ENCODE measurements around the gene ADCY5.

ADCY5 gene

GRCh38 chr3:123342631-123343080 lies 106.2 kb downstream of the ADCY5 start:
- Histone ChIP-seq H3K4me1 (ENCODE audit: control insufficient read depth, insufficient read depth, low read length) (peaks cover 74% of the 10 kb centered on the region), H3K9ac (ENCODE audit: low read length in 2 of 2) (no peak overlapping the region), H3K4me3 (ENCODE audit: low read length in 2 of 2) (no peak overlapping the region), H3K27ac (ENCODE audit: low read length) (peak overlapping the region; percentile 75), H3K27me3 (ENCODE audit: control insufficient read depth in 1 of 2, insufficient read depth in 2 of 2, low read length in 2 of 2) (no peaks in the 10 kb centered on the region), H3K9me3 (ENCODE audit: control insufficient read depth in 2 of 2, low read length in 2 of 2) (no peaks in the 10 kb centered on the region), H3K36me3 (ENCODE audit: control insufficient read depth in 2 of 2, insufficient read depth in 2 of 2, low read length in 2 of 2) (peaks cover 4 to 12% of the 10 kb centered on the region in 2 donors)

- Histone ChIP-seq H3K36me3 (ENCODE audit: control insufficient read depth in 2 of 2, insufficient read depth in 2 of 2, low read length in 2 of 2) (peaks cover 7 to 8% of the 10 kb centered on the region in 2 donors), H3K9me3 (ENCODE audit: control insufficient read depth in 2 of 2, low read length in 2 of 2) (no peaks in the 10 kb centered on the region), H3K27me3 (ENCODE audit: control insufficient read depth in 1 of 2, insufficient read depth in 2 of 2, low read length in 2 of 2) (no peaks in the 10 kb centered on the region), H3K4me1 (ENCODE audit: control insufficient read depth, insufficient read depth, low read length) (peaks cover 68% of the 10 kb centered on the region), H3K27ac (ENCODE audit: low read length) (peak overlapping the region; percentile 75), H3K9ac (ENCODE audit: low read length in 2 of 2) (no peak overlapping the region), H3K4me3 (ENCODE audit: low read length in 2 of 2) (no peak overlapping the region)
Measured at GRCh38 chr3:123341871-123342630, 106.8 kb downstream of the ADCY5 start.

GRCh38 chr3:123340336-123340735 lies 108.6 kb downstream of the ADCY5 start:
- no peak overlapping the region for H3K9ac ChIP-seq (ENCODE audit: low read length in 2 of 2)
- no peaks in the 10 kb centered on the region for H3K27me3 ChIP-seq (ENCODE audit: control insufficient read depth in 1 of 2, insufficient read depth in 2 of 2, low read length in 2 of 2)
- H3K4me1 ChIP-seq (ENCODE audit: control insufficient read depth, insufficient read depth, low read length) = peaks cover 66% of the 10 kb centered on the region
- no peak overlapping the region for H3K4me3 ChIP-seq (ENCODE audit: low read length in 2 of 2)
- H3K27ac ChIP-seq (ENCODE audit: low read length) = no peak overlapping the region
- H3K36me3 ChIP-seq (ENCODE audit: control insufficient read depth in 2 of 2, insufficient read depth in 2 of 2, low read length in 2 of 2) = peaks cover 0 to 6% of the 10 kb centered on the region in 2 donors
- H3K9me3 ChIP-seq (ENCODE audit: control insufficient read depth in 2 of 2, low read length in 2 of 2) = no peaks in the 10 kb centered on the region

GRCh38 chr3:123339302-123339701 lies 109.6 kb downstream of the ADCY5 start:
- Histone ChIP-seq H3K9ac (ENCODE audit: low read length in 2 of 2) (no peak overlapping the region), H3K27me3 (ENCODE audit: control insufficient read depth in 1 of 2, insufficient read depth in 2 of 2, low read length in 2 of 2) (no peaks in the 10 kb centered on the region), H3K36me3 (ENCODE audit: control insufficient read depth in 2 of 2, insufficient read depth in 2 of 2, low read length in 2 of 2) (peaks cover 0 to 6% of the 10 kb centered on the region in 2 donors), H3K4me3 (ENCODE audit: low read length in 2 of 2) (no peak overlapping the region), H3K4me1 (ENCODE audit: control insufficient read depth, insufficient read depth, low read length) (peaks cover 62% of the 10 kb centered on the region), H3K27ac (ENCODE audit: low read length) (peak overlapping the region; percentile 41), H3K9me3 (ENCODE audit: control insufficient read depth in 2 of 2, low read length in 2 of 2) (no peaks in the 10 kb centered on the region)

DNA sequence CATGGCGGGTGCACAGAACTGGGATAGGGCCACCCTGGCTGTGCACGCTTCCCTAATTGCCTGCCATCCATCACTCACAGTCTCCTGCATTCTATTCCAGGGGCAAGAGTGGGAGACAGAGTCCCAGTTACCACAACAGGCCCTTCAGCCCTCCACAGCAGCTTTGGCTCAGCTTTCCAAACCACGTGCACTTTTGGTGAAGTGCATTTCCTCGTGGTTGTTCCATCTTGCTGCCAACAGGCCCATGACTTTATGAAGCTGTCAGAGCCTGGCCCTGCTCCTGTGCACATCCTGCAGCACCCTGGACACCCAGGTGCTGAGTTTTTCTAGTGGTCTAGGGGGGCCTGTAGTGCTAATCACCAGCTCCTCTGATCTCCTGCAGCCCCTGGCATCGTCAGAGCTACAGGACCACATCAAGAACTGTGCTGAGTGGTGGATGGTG lies 110.2 kb downstream of the ADCY5 start:
- Histone ChIP-seq H3K4me3 (ENCODE audit: low read length in 2 of 2) (no peak overlapping the region), H3K9me3 (ENCODE audit: control insufficient read depth in 2 of 2, low read length in 2 of 2) (no peaks in the 10 kb centered on the region), H3K27me3 (ENCODE audit: control insufficient read depth in 1 of 2, insufficient read depth in 2 of 2, low read length in 2 of 2) (no peaks in the 10 kb centered on the region), H3K9ac (ENCODE audit: low read length in 2 of 2) (no peak overlapping the region), H3K27ac (ENCODE audit: low read length) (peak overlapping the region; percentile 41), H3K4me1 (ENCODE audit: control insufficient read depth, insufficient read depth, low read length) (peaks cover 58% of the 10 kb centered on the region), H3K36me3 (ENCODE audit: control insufficient read depth in 2 of 2, insufficient read depth in 2 of 2, low read length in 2 of 2) (peaks cover 0 to 6% of the 10 kb centered on the region in 2 donors)

GRCh38 chr3:123337948-123338619 lies 110.8 kb downstream of the ADCY5 start:
- Histone ChIP-seq H3K27ac (ENCODE audit: low read length) (peak overlapping the region; percentile 41), H3K9me3 (ENCODE audit: control insufficient read depth in 2 of 2, low read length in 2 of 2) (no peaks in the 10 kb centered on the region)

GRCh38 chr3:123337226-123337625 lies 111.7 kb downstream of the ADCY5 start:
- no peaks in the 10 kb centered on the region for H3K9me3 ChIP-seq (ENCODE audit: control insufficient read depth in 2 of 2, low read length in 2 of 2)
- peaks cover 53% of the 10 kb centered on the region for H3K4me1 ChIP-seq (ENCODE audit: control insufficient read depth, insufficient read depth, low read length)
- no peak overlapping the region for H3K4me3 ChIP-seq (ENCODE audit: low read length in 2 of 2)
- H3K36me3 ChIP-seq (ENCODE audit: control insufficient read depth in 2 of 2, insufficient read depth in 2 of 2, low read length in 2 of 2) = peaks cover 0 to 6% of the 10 kb centered on the region in 2 donors
- H3K27ac ChIP-seq (ENCODE audit: low read length) = no peak overlapping the region
- no peak overlapping the region for H3K9ac ChIP-seq (ENCODE audit: low read length in 2 of 2)
- no peaks in the 10 kb centered on the region for H3K27me3 ChIP-seq (ENCODE audit: control insufficient read depth in 1 of 2, insufficient read depth in 2 of 2, low read length in 2 of 2)

More at GRCh38 chr3:123337948-123338619, 110.8 kb downstream of the ADCY5 start:
- Histone ChIP-seq H3K4me1 (ENCODE audit: control insufficient read depth, insufficient read depth, low read length) (peaks cover 58% of the 10 kb centered on the region), H3K36me3 (ENCODE audit: control insufficient read depth in 2 of 2, insufficient read depth in 2 of 2, low read length in 2 of 2) (peaks cover 0 to 6% of the 10 kb centered on the region in 2 donors), H3K9ac (ENCODE audit: low read length in 2 of 2) (no peak overlapping the region), H3K4me3 (ENCODE audit: low read length in 2 of 2) (no peak overlapping the region), H3K27me3 (ENCODE audit: control insufficient read depth in 1 of 2, insufficient read depth in 2 of 2, low read length in 2 of 2) (no peaks in the 10 kb centered on the region)

- Histone ChIP-seq H3K27me3 (ENCODE audit: control insufficient read depth in 1 of 2, insufficient read depth in 2 of 2, low read length in 2 of 2) (no peaks in the 10 kb centered on the region), H3K4me3 (ENCODE audit: low read length in 2 of 2) (no peak overlapping the region), H3K27ac (ENCODE audit: low read length) (peak overlapping the region; percentile 70), H3K9ac (ENCODE audit: low read length in 2 of 2) (no peak overlapping the region), H3K36me3 (ENCODE audit: control insufficient read depth in 2 of 2, insufficient read depth in 2 of 2, low read length in 2 of 2) (peaks cover 0 to 6% of the 10 kb centered on the region in 2 donors), H3K4me1 (ENCODE audit: control insufficient read depth, insufficient read depth, low read length) (peaks cover 55% of the 10 kb centered on the region), H3K9me3 (ENCODE audit: control insufficient read depth in 2 of 2, low read length in 2 of 2) (no peaks in the 10 kb centered on the region)
Measured at GRCh38 chr3:123336441-123336851, 112.4 kb downstream of the ADCY5 start.

DNA sequence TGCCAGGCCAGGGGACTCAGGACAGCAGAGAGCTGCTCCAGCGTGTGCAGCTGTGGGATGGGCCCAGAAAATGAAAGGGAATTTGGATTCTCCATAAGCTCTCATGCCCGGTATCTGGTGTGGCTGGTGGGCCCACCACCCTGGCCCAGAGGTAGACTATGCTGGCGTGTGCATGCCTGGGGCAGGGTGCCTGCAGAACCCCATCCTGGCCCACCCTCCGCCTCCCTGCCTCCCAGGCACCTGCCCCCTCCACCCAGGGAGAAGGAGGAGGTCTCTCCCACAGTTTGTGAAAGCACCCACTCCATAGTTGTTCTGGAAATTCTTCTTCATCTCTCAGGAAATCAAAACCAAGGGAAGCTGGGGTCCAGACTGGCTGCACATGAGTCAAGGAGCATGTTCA lies 112.9 kb downstream of the ADCY5 start:
- no peak overlapping the region for H3K4me3 ChIP-seq (ENCODE audit: low read length in 2 of 2)
- no peaks in the 10 kb centered on the region for H3K9me3 ChIP-seq (ENCODE audit: control insufficient read depth in 2 of 2, low read length in 2 of 2)
- H3K27ac ChIP-seq (ENCODE audit: low read length) = peak overlapping the region; percentile 70
- H3K9ac ChIP-seq (ENCODE audit: low read length in 2 of 2) = peak overlapping the region in 1 of 2 donors; percentile 29
- no peaks in the 10 kb centered on the region for H3K27me3 ChIP-seq (ENCODE audit: control insufficient read depth in 1 of 2, insufficient read depth in 2 of 2, low read length in 2 of 2)
- peaks cover 0 to 6% of the 10 kb centered on the region in 2 donors for H3K36me3 ChIP-seq (ENCODE audit: control insufficient read depth in 2 of 2, insufficient read depth in 2 of 2, low read length in 2 of 2)
- peaks cover 60% of the 10 kb centered on the region for H3K4me1 ChIP-seq (ENCODE audit: control insufficient read depth, insufficient read depth, low read length)

GRCh38 chr3:123335007-123335670 lies 113.8 kb downstream of the ADCY5 start:
- no peak overlapping the region for H3K4me3 ChIP-seq (ENCODE audit: low read length in 2 of 2)

More at GRCh38 chr3:123335007-123335670, 113.8 kb downstream of the ADCY5 start:
- no peaks in the 10 kb centered on the region for H3K9me3 ChIP-seq (ENCODE audit: control insufficient read depth in 2 of 2, low read length in 2 of 2)
- H3K9ac ChIP-seq (ENCODE audit: low read length in 2 of 2) = no peak overlapping the region
- peaks cover 69% of the 10 kb centered on the region for H3K4me1 ChIP-seq (ENCODE audit: control insufficient read depth, insufficient read depth, low read length)
- peaks cover 0 to 6% of the 10 kb centered on the region in 2 donors for H3K36me3 ChIP-seq (ENCODE audit: control insufficient read depth in 2 of 2, insufficient read depth in 2 of 2, low read length in 2 of 2)
- H3K27ac ChIP-seq (ENCODE audit: low read length) = peak overlapping the region; percentile 70
- H3K27me3 ChIP-seq (ENCODE audit: control insufficient read depth in 1 of 2, insufficient read depth in 2 of 2, low read length in 2 of 2) = no peaks in the 10 kb centered on the region

Measured in stomach smooth muscle (tissue), 2 donors.